WTC11 (cell line): ENCODE results near the gene WWOX. TPM values are rescaled to one million over a fixed set of nuclear protein-coding genes. Genes with fewer than 3 reads are reported as not detected.

Source experiments
- ATAC-seq: fragments of 200-7000 bp; cut with Tn5 transposase; 2 replicates; pipeline ENCODE4 v1.10.0; 2021; ENCODE audit warnings: mild to moderate bottlenecking, moderate library complexity
- CTCF ChIA-PET: fragments of 300-600 bp; sonication (Branson Sonifier 250); formaldehyde crosslinking; loops from one replicate; lab custom pipeline; 2021; ENCODE audit warnings: antibody characterized with exemption; lab: Charles Lee
- POLR2A ChIA-PET: fragments of 350-600 bp; sonication (Branson Sonifier 250); formaldehyde crosslinking; loops from one replicate; lab custom pipeline; 2021; ENCODE audit warnings: antibody characterized with exemption; lab: Charles Lee
- DNase-seq: peaks from one replicate; pipeline ENCODE4 v3.0.0; 2021; ENCODE audit warnings: low spot score
- H3K27ac Mint-ChIP-seq: 2 replicates; pipeline ENCODE4 v1.8.0; 2021; ENCODE audit warnings: mixed read lengths
- H3K27me3 Mint-ChIP-seq: 2 replicates; pipeline ENCODE4 v1.8.0; 2021; ENCODE audit warnings: low read depth, mild to moderate bottlenecking, moderate library complexity, mixed read lengths
- H3K36me3 Mint-ChIP-seq: 2 replicates; pipeline ENCODE4 v1.8.0; 2021; ENCODE audit warnings: mixed read lengths
- H3K4me1 Mint-ChIP-seq: 2 replicates; pipeline ENCODE4 v1.8.0; 2022; ENCODE audit warnings: mixed read lengths
- H3K4me3 Mint-ChIP-seq: 2 replicates; pipeline ENCODE4 v1.8.0; 2021; ENCODE audit warnings: mild to moderate bottlenecking, moderate library complexity, mixed read lengths
- H3K9me3 Mint-ChIP-seq: 2 replicates; pipeline ENCODE4 v1.8.0; 2021; ENCODE audit warnings: mixed read lengths
- ATF6 ChIP-seq: sonication (generic); formaldehyde crosslinking; IDR thresholded peaks from 2 replicates; pipeline ENCODE4 v1.8.1; 2023; ENCODE audit warnings: mild to moderate bottlenecking, missing genetic modification reagents
- GRHL2 ChIP-seq: fragments of 250-450 bp; sonication (Bioruptor Pico); IDR thresholded peaks from 2 replicates; pipeline ENCODE4 v1.8.0; 2022; ENCODE audit warnings: mild to moderate bottlenecking, moderate library complexity; ENCODE audit not compliant: insufficient replicate concordance, severe bottlenecking
- HMGA2 ChIP-seq: fragments of 250-450 bp; sonication (Bioruptor Pico); IDR thresholded peaks from 2 replicates; pipeline ENCODE4 v1.4.0; 2021; ENCODE audit warnings: mild to moderate bottlenecking, moderate library complexity
- IRF1 ChIP-seq: sonication (generic); formaldehyde crosslinking; IDR thresholded peaks from 2 replicates; pipeline ENCODE4 v1.8.0; 2023; ENCODE audit warnings: missing genetic modification reagents
- KAT7 ChIP-seq: sonication (generic); formaldehyde crosslinking; IDR thresholded peaks from 2 replicates; pipeline ENCODE4 v1.8.1; 2023; ENCODE audit warnings: missing genetic modification reagents, mild to moderate bottlenecking, borderline replicate concordance
- MAX ChIP-seq: sonication (generic); formaldehyde crosslinking; IDR thresholded peaks from 2 replicates; pipeline ENCODE4 v1.8.0; 2022; ENCODE audit warnings: mild to moderate bottlenecking, missing genetic modification reagents
- NFATC4 ChIP-seq: fragments of 250-450 bp; sonication (Bioruptor Pico); IDR thresholded peaks from 2 replicates; pipeline ENCODE4 v1.9.0; 2021; ENCODE audit warnings: mild to moderate bottlenecking
- NR1H2 ChIP-seq: sonication (generic); formaldehyde crosslinking; IDR thresholded peaks from 2 replicates; pipeline ENCODE4 v1.9.0; 2021; ENCODE audit warnings: mild to moderate bottlenecking, moderate library complexity, missing genetic modification reagents
- NR2C2 ChIP-seq: sonication (generic); formaldehyde crosslinking; IDR thresholded peaks from 2 replicates; pipeline ENCODE4 v1.8.0; 2022; ENCODE audit warnings: mild to moderate bottlenecking, missing genetic modification reagents
- TCF7 ChIP-seq: sonication (generic); formaldehyde crosslinking; IDR thresholded peaks from 2 replicates; pipeline ENCODE4 v1.8.0; 2022; ENCODE audit warnings: mild to moderate bottlenecking, low read depth, missing genetic modification reagents, moderate library complexity
- ZNF121 ChIP-seq: sonication (generic); formaldehyde crosslinking; IDR thresholded peaks from 2 replicates; pipeline ENCODE4 v1.8.0; 2023; ENCODE audit warnings: missing genetic modification reagents
- ZNF219 ChIP-seq: sonication (generic); formaldehyde crosslinking; IDR thresholded peaks from 2 replicates; pipeline ENCODE4 v1.8.0; 2023; ENCODE audit warnings: missing genetic modification reagents, mild to moderate bottlenecking, borderline replicate concordance
- ZNF396 ChIP-seq: fragments of 250-450 bp; sonication (Bioruptor Pico); IDR thresholded peaks from 2 replicates; pipeline ENCODE4 v1.8.0; 2021; ENCODE audit warnings: mild to moderate bottlenecking, moderate library complexity, borderline replicate concordance
- total RNA-seq: library from RNA; stranded (reverse); gene quantifications from 3 replicates; pipeline ENCODE4 v1.2.3, GENCODE V29; 2021
- TF ChIP-seq, protein P1 (sequence below): sonication (generic); formaldehyde crosslinking; conservative IDR thresholded peaks from 2 replicates; pipeline ENCODE4 v1.8.1; 2023; ENCODE audit warnings: mild to moderate bottlenecking, low read depth, missing genetic modification reagents, moderate library complexity
- TF ChIP-seq, protein P2 (sequence below): fragments of 250-450 bp; sonication (Bioruptor Pico); IDR thresholded peaks from 2 replicates; pipeline ENCODE4 v1.9.0; 2021; ENCODE audit warnings: mild to moderate bottlenecking, borderline replicate concordance
- TF ChIP-seq, protein P3 (sequence below): sonication (generic); formaldehyde crosslinking; IDR thresholded peaks from 2 replicates; pipeline ENCODE4 v1.8.1; 2022; ENCODE audit warnings: mild to moderate bottlenecking, moderate library complexity, missing genetic modification reagents
- TF ChIP-seq, protein P4 (sequence below): sonication (generic); formaldehyde crosslinking; IDR thresholded peaks from 2 replicates; pipeline ENCODE4 v1.8.1; 2023; ENCODE audit warnings: mild to moderate bottlenecking, missing genetic modification reagents, moderate library complexity

WWOX gene
- total RNA-seq, 1 experiment from 2014 or later: 15.7 TPM

GRCh38 chr16:78368121-78369102, 269.0 kb downstream of the WWOX start:
- no peaks in the 10 kb centered on the region for H3K36me3 Mint-ChIP-seq
- H3K4me1 Mint-ChIP-seq: peaks cover 32% of the 10 kb centered on the region
- CTCF ChIA-PET: interaction anchor here (0.9 kb wide), 1 partner anchor 269 kb away, joined by 3 read pairs; the partner anchor contains the start of gene WWOX
- DNase-seq (no peak), ATAC-seq (no peak)
- no peaks in the 10 kb centered on the region for H3K27me3 Mint-ChIP-seq
- TF ChIP-seq IRF1: no peak
- TF ChIP-seq, protein P1, sequence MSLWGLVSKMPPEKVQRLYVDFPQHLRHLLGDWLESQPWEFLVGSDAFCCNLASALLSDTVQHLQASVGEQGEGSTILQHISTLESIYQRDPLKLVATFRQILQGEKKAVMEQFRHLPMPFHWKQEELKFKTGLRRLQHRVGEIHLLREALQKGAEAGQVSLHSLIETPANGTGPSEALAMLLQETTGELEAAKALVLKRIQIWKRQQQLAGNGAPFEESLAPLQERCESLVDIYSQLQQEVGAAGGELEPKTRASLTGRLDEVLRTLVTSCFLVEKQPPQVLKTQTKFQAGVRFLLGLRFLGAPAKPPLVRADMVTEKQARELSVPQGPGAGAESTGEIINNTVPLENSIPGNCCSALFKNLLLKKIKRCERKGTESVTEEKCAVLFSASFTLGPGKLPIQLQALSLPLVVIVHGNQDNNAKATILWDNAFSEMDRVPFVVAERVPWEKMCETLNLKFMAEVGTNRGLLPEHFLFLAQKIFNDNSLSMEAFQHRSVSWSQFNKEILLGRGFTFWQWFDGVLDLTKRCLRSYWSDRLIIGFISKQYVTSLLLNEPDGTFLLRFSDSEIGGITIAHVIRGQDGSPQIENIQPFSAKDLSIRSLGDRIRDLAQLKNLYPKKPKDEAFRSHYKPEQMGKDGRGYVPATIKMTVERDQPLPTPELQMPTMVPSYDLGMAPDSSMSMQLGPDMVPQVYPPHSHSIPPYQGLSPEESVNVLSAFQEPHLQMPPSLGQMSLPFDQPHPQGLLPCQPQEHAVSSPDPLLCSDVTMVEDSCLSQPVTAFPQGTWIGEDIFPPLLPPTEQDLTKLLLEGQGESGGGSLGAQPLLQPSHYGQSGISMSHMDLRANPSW: no peak
- no peak for TF ChIP-seq ATF6
- no peak for TF ChIP-seq ZNF219 (CRISPR knock-in tag)
- POLR2A ChIA-PET: no interaction called here
- no peak overlapping the region for H3K27ac Mint-ChIP-seq
- no peaks in the 10 kb centered on the region; the same call in 1 of the 2 replicates for H3K9me3 Mint-ChIP-seq
- H3K4me3 Mint-ChIP-seq: no peak overlapping the region

- Mint-ChIP-seq H3K9me3 (peaks cover 4% of the 10 kb centered on the region; the same call in 1 of the 2 replicates), H3K4me3 (no peak overlapping the region), H3K36me3 (no peaks in the 10 kb centered on the region), H3K4me1 (peaks cover 34% of the 10 kb centered on the region), H3K27ac (no peak overlapping the region), H3K27me3 (no peaks in the 10 kb centered on the region)
- POLR2A ChIA-PET: interaction anchor here (0.5 kb wide), 1 partner anchor 698 kb away, joined by 5 read pairs; no protein-coding TSS in a partner anchor
- no peak for TF ChIP-seq NFATC4 (CRISPR knock-in tag)
- no peak for TF ChIP-seq HMGA2 (CRISPR knock-in tag)
- ATAC-seq (peak; percentile 90), DNase-seq (no peak)
- CTCF ChIA-PET: no interaction called here
These were observed 272.8 kb downstream of the WWOX start for GRCh38 chr16:78372277-78372676.

DNA sequence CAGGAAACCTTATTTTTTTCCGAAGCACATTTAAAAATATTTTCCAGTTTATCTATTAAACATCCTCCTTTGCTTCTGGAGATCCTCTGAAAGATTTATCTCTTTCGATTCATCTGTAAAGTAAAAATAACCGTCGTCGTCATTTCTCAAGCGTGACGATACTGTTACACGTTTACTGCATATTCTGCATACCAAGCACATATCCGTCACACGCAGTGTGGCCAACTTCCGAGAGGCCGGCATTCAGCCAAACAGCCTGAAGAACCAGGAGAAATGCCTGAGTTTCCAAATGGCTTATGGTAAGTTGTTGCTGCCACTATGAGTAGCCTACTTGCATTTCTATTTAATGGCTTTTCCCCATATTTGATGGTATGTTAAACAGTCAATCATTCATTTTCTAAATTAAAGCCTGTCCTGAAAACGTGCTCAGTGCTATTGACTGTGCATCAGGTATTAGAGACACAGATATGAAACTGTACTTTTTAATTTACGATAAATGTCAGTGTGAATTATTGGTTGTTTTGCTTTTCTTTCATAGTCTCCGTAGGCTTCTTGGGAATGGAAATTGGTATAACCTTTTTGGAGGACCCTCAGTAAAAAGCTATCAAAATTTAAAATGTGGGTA, 275.7 kb downstream of the WWOX start:
- no peak overlapping the region for H3K27ac Mint-ChIP-seq
- H3K4me1 Mint-ChIP-seq: peaks cover 29% of the 10 kb centered on the region
- no peaks in the 10 kb centered on the region for H3K36me3 Mint-ChIP-seq
- DNase-seq (no peak), ATAC-seq (no peak)
- CTCF ChIA-PET: no interaction called here
- H3K27me3 Mint-ChIP-seq: no peaks in the 10 kb centered on the region
- POLR2A ChIA-PET: no interaction called here
- peaks cover 4% of the 10 kb centered on the region; the same call in 1 of the 2 replicates for H3K9me3 Mint-ChIP-seq
- H3K4me3 Mint-ChIP-seq: no peak overlapping the region
- TF ChIP-seq ZNF121 (no peak), MAX (CRISPR knock-in tag) (no peak), ZNF396 (no peak), NR2C2 (CRISPR knock-in tag) (no peak), NR1H2 (no peak), TCF7 (CRISPR knock-in tag) (no peak), KAT7 (CRISPR knock-in tag) (no peak), GRHL2 (CRISPR knock-in tag) (no peak)
- TF ChIP-seq, protein P2, sequence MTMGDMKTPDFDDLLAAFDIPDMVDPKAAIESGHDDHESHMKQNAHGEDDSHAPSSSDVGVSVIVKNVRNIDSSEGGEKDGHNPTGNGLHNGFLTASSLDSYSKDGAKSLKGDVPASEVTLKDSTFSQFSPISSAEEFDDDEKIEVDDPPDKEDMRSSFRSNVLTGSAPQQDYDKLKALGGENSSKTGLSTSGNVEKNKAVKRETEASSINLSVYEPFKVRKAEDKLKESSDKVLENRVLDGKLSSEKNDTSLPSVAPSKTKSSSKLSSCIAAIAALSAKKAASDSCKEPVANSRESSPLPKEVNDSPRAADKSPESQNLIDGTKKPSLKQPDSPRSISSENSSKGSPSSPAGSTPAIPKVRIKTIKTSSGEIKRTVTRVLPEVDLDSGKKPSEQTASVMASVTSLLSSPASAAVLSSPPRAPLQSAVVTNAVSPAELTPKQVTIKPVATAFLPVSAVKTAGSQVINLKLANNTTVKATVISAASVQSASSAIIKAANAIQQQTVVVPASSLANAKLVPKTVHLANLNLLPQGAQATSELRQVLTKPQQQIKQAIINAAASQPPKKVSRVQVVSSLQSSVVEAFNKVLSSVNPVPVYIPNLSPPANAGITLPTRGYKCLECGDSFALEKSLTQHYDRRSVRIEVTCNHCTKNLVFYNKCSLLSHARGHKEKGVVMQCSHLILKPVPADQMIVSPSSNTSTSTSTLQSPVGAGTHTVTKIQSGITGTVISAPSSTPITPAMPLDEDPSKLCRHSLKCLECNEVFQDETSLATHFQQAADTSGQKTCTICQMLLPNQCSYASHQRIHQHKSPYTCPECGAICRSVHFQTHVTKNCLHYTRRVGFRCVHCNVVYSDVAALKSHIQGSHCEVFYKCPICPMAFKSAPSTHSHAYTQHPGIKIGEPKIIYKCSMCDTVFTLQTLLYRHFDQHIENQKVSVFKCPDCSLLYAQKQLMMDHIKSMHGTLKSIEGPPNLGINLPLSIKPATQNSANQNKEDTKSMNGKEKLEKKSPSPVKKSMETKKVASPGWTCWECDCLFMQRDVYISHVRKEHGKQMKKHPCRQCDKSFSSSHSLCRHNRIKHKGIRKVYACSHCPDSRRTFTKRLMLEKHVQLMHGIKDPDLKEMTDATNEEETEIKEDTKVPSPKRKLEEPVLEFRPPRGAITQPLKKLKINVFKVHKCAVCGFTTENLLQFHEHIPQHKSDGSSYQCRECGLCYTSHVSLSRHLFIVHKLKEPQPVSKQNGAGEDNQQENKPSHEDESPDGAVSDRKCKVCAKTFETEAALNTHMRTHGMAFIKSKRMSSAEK (CRISPR knock-in tag): no peak
- TF ChIP-seq, protein P3, sequence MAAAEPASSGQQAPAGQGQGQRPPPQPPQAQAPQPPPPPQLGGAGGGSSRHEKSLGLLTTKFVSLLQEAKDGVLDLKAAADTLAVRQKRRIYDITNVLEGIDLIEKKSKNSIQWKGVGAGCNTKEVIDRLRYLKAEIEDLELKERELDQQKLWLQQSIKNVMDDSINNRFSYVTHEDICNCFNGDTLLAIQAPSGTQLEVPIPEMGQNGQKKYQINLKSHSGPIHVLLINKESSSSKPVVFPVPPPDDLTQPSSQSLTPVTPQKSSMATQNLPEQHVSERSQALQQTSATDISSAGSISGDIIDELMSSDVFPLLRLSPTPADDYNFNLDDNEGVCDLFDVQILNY (CRISPR knock-in tag): no peak
- TF ChIP-seq, protein P4, sequence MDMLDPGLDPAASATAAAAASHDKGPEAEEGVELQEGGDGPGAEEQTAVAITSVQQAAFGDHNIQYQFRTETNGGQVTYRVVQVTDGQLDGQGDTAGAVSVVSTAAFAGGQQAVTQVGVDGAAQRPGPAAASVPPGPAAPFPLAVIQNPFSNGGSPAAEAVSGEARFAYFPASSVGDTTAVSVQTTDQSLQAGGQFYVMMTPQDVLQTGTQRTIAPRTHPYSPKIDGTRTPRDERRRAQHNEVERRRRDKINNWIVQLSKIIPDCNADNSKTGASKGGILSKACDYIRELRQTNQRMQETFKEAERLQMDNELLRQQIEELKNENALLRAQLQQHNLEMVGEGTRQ (CRISPR knock-in tag): no peak
